GM12878 (cell line): ENCODE results near the gene POLR1H. TPM values are rescaled to one million over a fixed set of nuclear protein-coding genes. Genes with fewer than 3 reads are reported as not detected.

Source experiments
- ATAC-seq: fragments of 200-7000 bp; cut with Tn5 transposase; 3 replicates; pipeline ENCODE4 v1.9.1; 2020; ENCODE audit warnings: mild to moderate bottlenecking, moderate library complexity
- BruUV-seq: library from RNA; stranded (reverse); fragments of 400-500 nt; replicated peaks from 2 replicates; lab custom pipeline; 2021; lab: Mats Ljungman, UMichigan
- CTCF ChIA-PET: fragments of 300-600 bp; sonication (Branson Sonifier 250); formaldehyde crosslinking; extraction: SDS; loops from one replicate; lab custom pipeline; 2021; ENCODE audit warnings: inconsistent platforms; lab: Yijun Ruan, JAX
- POLR2A ChIA-PET: fragments of 350-600 bp; formaldehyde crosslinking; extraction: SDS; loops from one replicate; lab custom pipeline; 2021; ENCODE audit warnings: inconsistent platforms; lab: Charles Lee
- RAD21 ChIA-PET: fragments of 300-600 bp; sonication (Branson Sonifier 250); formaldehyde crosslinking; loops from one replicate; lab custom pipeline; 2023; ENCODE audit warnings: antibody characterized with exemption; ENCODE audit not compliant: unreplicated experiment; lab: Charles Lee
- SMC1A ChIA-PET: fragments of 300-600 bp; sonication (Branson Sonifier 250); formaldehyde crosslinking; loops from one replicate; lab custom pipeline; 2023; ENCODE audit not compliant: unreplicated experiment, uncharacterized antibody; lab: Charles Lee
- DNase-seq: peaks from one replicate; pipeline ENCODE4 v3.0.0-alpha.2; 2011; ENCODE audit warnings: low read depth, low spot score
- FAIRE-seq: peaks from 3 replicates; lab custom pipeline; 2011; peaks lifted over from hg19 to GRCh38; lab: Jason Lieb, UNC
- H2AFZ ChIP-seq: 2 replicates; pipeline ENCODE4 v1.6.0; 2011; ENCODE audit warnings: low read depth, low read length, control low read depth; ENCODE audit not compliant: control insufficient read depth
- H3K27ac ChIP-seq: 2 replicates; pipeline ENCODE4 v1.5.1; 2011; ENCODE audit warnings: control low read depth; ENCODE audit not compliant: control insufficient read depth, insufficient read depth
- H3K27me3 ChIP-seq, 2 experiments: replicated peaks in 1 of 2; 2 replicates each; pipeline versions ENCODE4 v1.6.0 to v1.6.1; 2011; ENCODE audit warnings: low read length in 1 of 2; ENCODE audit not compliant: control insufficient read depth in 2 of 2, insufficient read depth in 2 of 2
- H3K36me3 ChIP-seq, 2 experiments: 2 replicates each; pipeline ENCODE4 v1.5.1; 2011; ENCODE audit warnings: low read length in 1 of 2; ENCODE audit not compliant: control insufficient read depth in 2 of 2, insufficient read depth in 2 of 2
- H3K4me1 ChIP-seq: 2 replicates; pipeline ENCODE4 v1.6.1; 2011; ENCODE audit warnings: mild to moderate bottlenecking, low read length, moderate library complexity, mixed read lengths; ENCODE audit not compliant: control insufficient read depth, insufficient read depth
- H3K4me2 ChIP-seq: 2 replicates; pipeline ENCODE4 v1.6.0; 2011; ENCODE audit warnings: control low read depth; ENCODE audit not compliant: control insufficient read depth, insufficient read depth
- H3K4me3 ChIP-seq: fragments of 200-600 bp; sonication (generic); 2 replicates; pipeline ENCODE4 v1.5.1; 2016
- H3K79me2 ChIP-seq: 2 replicates; pipeline ENCODE4 v1.6.0; 2011; ENCODE audit warnings: low read length; ENCODE audit not compliant: control insufficient read depth, insufficient read depth
- H3K9ac ChIP-seq: 2 replicates; pipeline ENCODE4 v1.8.0; 2011; ENCODE audit warnings: low read length, control low read depth, mixed read lengths; ENCODE audit not compliant: control insufficient read depth, insufficient read depth
- H3K9me3 ChIP-seq: replicated peaks from 3 replicates; pipeline ENCODE4 v1.5.1; 2011; ENCODE audit warnings: mild to moderate bottlenecking, low read length; ENCODE audit not compliant: control insufficient read depth, insufficient read depth
- H4K20me1 ChIP-seq: 2 replicates; pipeline ENCODE4 v1.6.0; 2011; ENCODE audit not compliant: control insufficient read depth, insufficient read depth
- ASH2L ChIP-seq: fragments of 300-600, 200-600 bp; sonication (generic); IDR thresholded peaks from 2 replicates; pipeline ENCODE4 v1.6.1; 2017; ENCODE audit warnings: low read depth, mild to moderate bottlenecking, borderline replicate concordance
- BCLAF1 ChIP-seq: fragments of 450-650 bp; IDR thresholded peaks from 2 replicates; pipeline ENCODE4 v1.6.1; 2017; ENCODE audit warnings: antibody characterized with exemption, mild to moderate bottlenecking, moderate library complexity
- BHLHE40 ChIP-seq, 2 experiments: fragments of 450-650 bp in 1 of 2; IDR thresholded peaks; 2 replicates each; pipeline ENCODE4 v1.6.1; 2011 to 2017; ENCODE audit warnings: low read depth in 2 of 2, borderline replicate concordance in 1 of 2, improper control_type of control experiment in 1 of 2, low read length in 1 of 2, mild to moderate bottlenecking in 1 of 2
- CBX3 ChIP-seq: fragments of 200-600 bp; sonication (generic); IDR thresholded peaks from 2 replicates; pipeline ENCODE4 v1.6.1; 2016; ENCODE audit warnings: low read depth, borderline replicate concordance
- CHD1 ChIP-seq: IDR thresholded peaks from 2 replicates; pipeline ENCODE4 v1.6.1; 2012; ENCODE audit warnings: low read depth, low read length, improper control_type of control experiment
- CREB1 ChIP-seq: IDR thresholded peaks from 2 replicates; pipeline ENCODE4 v1.6.1; 2012; ENCODE audit warnings: low read depth, mild to moderate bottlenecking, inconsistent platforms
- FOXK2 ChIP-seq: fragments of 450-650 bp; IDR thresholded peaks from 2 replicates; pipeline ENCODE4 v1.6.1; 2017; ENCODE audit warnings: mild to moderate bottlenecking, moderate library complexity
- HDGF ChIP-seq: fragments of 450-650 bp; IDR thresholded peaks from 2 replicates; pipeline ENCODE4 v1.6.1; 2016; ENCODE audit warnings: antibody characterized with exemption
- NFIC ChIP-seq: IDR thresholded peaks from 2 replicates; pipeline ENCODE4 v1.6.1; 2012; ENCODE audit warnings: low read depth, mild to moderate bottlenecking, inconsistent platforms, low read length, moderate library complexity
- NRF1 ChIP-seq: conservative IDR thresholded peaks from 2 replicates; pipeline ENCODE4 v1.6.1; 2011; ENCODE audit warnings: mild to moderate bottlenecking, low read depth, low read length, improper control_type of control experiment
- PAX8 ChIP-seq: fragments of 450-650 bp; IDR thresholded peaks from 2 replicates; pipeline ENCODE4 v1.6.1; 2017; ENCODE audit warnings: mild to moderate bottlenecking, moderate library complexity
- PKNOX1 ChIP-seq: fragments of 450-650 bp; IDR thresholded peaks from 2 replicates; pipeline ENCODE4 v1.6.1; 2016; ENCODE audit warnings: mild to moderate bottlenecking
- SMARCA5 ChIP-seq: fragments of 450-650 bp; IDR thresholded peaks from 2 replicates; pipeline ENCODE4 v1.6.1; 2017; ENCODE audit warnings: mild to moderate bottlenecking
- SREBF2 ChIP-seq: IDR thresholded peaks from 2 replicates; pipeline ENCODE4 v1.6.1; 2012; ENCODE audit warnings: mild to moderate bottlenecking, low read length
- TCF12 ChIP-seq: IDR thresholded peaks from 2 replicates; pipeline ENCODE4 v1.6.1; 2011; ENCODE audit warnings: low read depth, mild to moderate bottlenecking, low read length
- ZNF207 ChIP-seq: fragments of 450-650 bp; IDR thresholded peaks from 2 replicates; pipeline ENCODE4 v1.6.1; 2014; ENCODE audit warnings: antibody characterized with exemption, mild to moderate bottlenecking, borderline replicate concordance
- ZNF217 ChIP-seq: fragments of 450-650 bp; IDR thresholded peaks from 2 replicates; pipeline ENCODE4 v1.6.1; 2017; ENCODE audit warnings: antibody characterized with exemption, mild to moderate bottlenecking
- ZSCAN29 ChIP-seq: fragments of 450-650 bp; IDR thresholded peaks from 2 replicates; pipeline ENCODE4 v1.6.1; 2017; ENCODE audit warnings: mild to moderate bottlenecking, moderate library complexity
- WGBS: methylation state at CpG from one replicate; pipeline ENCODE4 v1.1.6; 2016; ENCODE audit warnings: low lambda C conversion rate; ENCODE audit not compliant: insufficient replicate concordance, insufficient coverage; ENCODE audit errors: missing lambda C conversion rate; 5-methylcytosine and 5-hydroxymethylcytosine counted together
- in situ Hi-C: fragments of 300-500 bp; cut with MboI; formaldehyde crosslinking; loops from 9 replicates; pipeline ENCODE4 v1.14.3; 2018; ENCODE audit warnings: mixed read lengths
- intact Hi-C: fragments of 100-400 bp; cut with micrococcal nuclease; formaldehyde crosslinking; loops from one replicate; pipeline ENCODE4 v1.14.2; 2022; ENCODE audit not compliant: unreplicated experiment
- polyA plus RNA-seq, 11 experiments: library from polyadenylated mRNA; depleted of rRNA in 4 of 11; unstranded in 6 of 11; stranded (reverse) in 5 of 11; fragments of >200 nt; fragmentation: Nextera tagmentation in 4 of 11; fragmentation: Illumina TruSeq in 1 of 11; extraction: Ambion mirVana in 4 of 11; extraction: Trizol in 1 of 11; gene quantifications; 1 replicate in 1 of 11; 2 replicates in 10 of 11; pipeline versions ENCODE4 v1.2.1 to v1.2.3, GENCODE V29; 2011 to 2016; ENCODE audit warnings: inconsistent platforms in 2 of 11, missing spikeins in 2 of 11, low read depth in 1 of 11
- total RNA-seq, 4 experiments: library from RNA; depleted of rRNA in 3 of 4; stranded (reverse); fragments of >200 nt in 3 of 4; fragmentation: Illumina TruSeq in 1 of 4; extraction: Trizol in 1 of 4; gene quantifications; 2 replicates each; pipeline versions ENCODE4 v1.2.1 to v1.2.3, GENCODE V29; 2013 to 2021

The POLR1H gene
- total and polyA plus RNA-seq, 10 of the 15 experiments (the other 5 are each of a cell fraction or from before 2014, with no cell fraction given): 50.6 to 160 (median 77.7) TPM

GRCh38 chr6:30091577-30092381 is 30.7 kb downstream of the POLR1H start (continued):
- TF ChIP-seq SMARCA5: no peak
- TF ChIP-seq NFIC: no peak
- no peak for TF ChIP-seq FOXK2
- no peak for TF ChIP-seq TCF12
- TF ChIP-seq SREBF2: no peak
- no peak for TF ChIP-seq ASH2L
- no peak for TF ChIP-seq CHD1
- TF ChIP-seq ZNF207: no peak
- no peak for TF ChIP-seq PKNOX1

GRCh38 chr6:30092852-30093543 is 31.9 kb downstream of the POLR1H start:
- in situ Hi-C loops: no loop called here
- no TSS peak for BruUV-seq
- H3K4me1 ChIP-seq: no peaks in the 10 kb centered on the region
- no peaks in the 10 kb centered on the region for H3K9me3 ChIP-seq
- H3K27ac ChIP-seq: no peak overlapping the region
- DNase-seq: no peak
- no peak overlapping the region for H3K9ac ChIP-seq
- peaks cover 3 to 4% of the 10 kb centered on the region in 2 experiments; a peak in 2 of 4 replicates for H3K27me3 ChIP-seq
- RAD21 ChIA-PET: no interaction called here
- no peaks in the 10 kb centered on the region for H4K20me1 ChIP-seq
- H2AFZ ChIP-seq: no peak overlapping the region
- 46% methylated on average over 6 of the region's 6 CpGs for WGBS
- no peaks in the 10 kb centered on the region for H3K79me2 ChIP-seq
- no peaks in the 10 kb centered on the region for H3K36me3 ChIP-seq
- SMC1A ChIA-PET: interaction anchor here (2.0 to 3.8 kb wide), 2 partner anchors 11 to 40 kb away, joined by 11 to 13 read pairs; no protein-coding TSS in a partner anchor
- CTCF ChIA-PET: interaction anchor here (0.7 to 2.1 kb wide), 3 partner anchors 9 to 38 kb away, joined by 3 to 16 read pairs (median 7); no protein-coding TSS in a partner anchor
- no peak for FAIRE-seq
- intact Hi-C loops: no loop called here
- H3K4me3 ChIP-seq: no peak overlapping the region
- ATAC-seq: no peak
- POLR2A ChIA-PET: interaction anchor here (0.7 kb wide), 1 partner anchor 187 kb away, joined by 4 read pairs; no protein-coding TSS in a partner anchor
- no peak overlapping the region for H3K4me2 ChIP-seq
- TF ChIP-seq HDGF (no peak), BCLAF1 (no peak), ZNF217 (no peak), ZSCAN29 (no peak), CREB1 (no peak), NRF1 (no peak), PAX8 (no peak), CBX3 (no peak), BHLHE40 (IDR thresholded peaks at IDR 0.05; ENCODE audit: borderline replicate concordance in 1 of 2, low read depth in 2 of 2, low read length in 1 of 2) (no peak)
